Esophagus muscularis mucosa (tissue), 3 donors: ENCODE measurements around the gene NBPF11.
"Not testable (repeated sequence)": the region's sequence is repeated elsewhere in the genome, so short reads cannot be mapped to it uniquely, and the experiment has no call there.

ENCODE experiments used
- POLR2A ChIP-seq: fragments of 450-650 bp; IDR thresholded peaks from one replicate; pipeline ENCODE4 v1.6.1; 2017; ENCODE audit warnings: antibody characterized with exemption, moderate library complexity, mild to moderate bottlenecking, low read depth
- POLR2AphosphoS5 ChIP-seq, 2 donors: sonication (generic); formaldehyde crosslinking; IDR thresholded peaks; one replicate each; pipeline ENCODE4 v1.6.1; 2017; ENCODE audit warnings: antibody characterized with exemption in 2 of 2
- TF ChIP-seq, protein P1 (sequence below), 3 experiments: fragments of 200-600 bp in 2 of 3; fragments of 450-650 bp in 1 of 3; sonication (generic) in 2 of 3; IDR thresholded peaks; one replicate each; pipeline ENCODE4 v1.5.1; 2017 to 2019; ENCODE audit warnings: antibody characterized with exemption in 3 of 3, mild to moderate bottlenecking in 2 of 3, moderate library complexity in 1 of 3

DNA sequence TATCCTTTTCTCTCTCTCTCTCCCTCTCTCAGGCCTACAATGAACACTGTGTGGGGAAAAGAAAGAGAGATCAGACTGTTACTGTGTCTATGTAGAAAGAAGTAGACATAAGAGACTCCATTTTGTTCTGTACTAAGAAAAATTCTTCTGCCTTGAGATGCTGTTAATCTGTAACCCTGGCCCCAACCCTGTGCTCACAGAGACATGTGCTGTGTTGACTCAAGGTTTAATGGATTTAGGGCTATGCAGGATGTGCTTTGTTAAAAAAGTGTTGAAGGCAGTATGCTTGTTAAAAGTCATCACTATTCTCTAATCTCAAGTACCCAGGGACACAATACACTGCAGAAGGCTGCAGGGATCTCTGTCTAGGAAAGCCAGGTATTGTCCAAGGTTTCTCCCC lies 36.7 kb upstream of the NBPF11 start:
- TF ChIP-seq, protein P1, sequence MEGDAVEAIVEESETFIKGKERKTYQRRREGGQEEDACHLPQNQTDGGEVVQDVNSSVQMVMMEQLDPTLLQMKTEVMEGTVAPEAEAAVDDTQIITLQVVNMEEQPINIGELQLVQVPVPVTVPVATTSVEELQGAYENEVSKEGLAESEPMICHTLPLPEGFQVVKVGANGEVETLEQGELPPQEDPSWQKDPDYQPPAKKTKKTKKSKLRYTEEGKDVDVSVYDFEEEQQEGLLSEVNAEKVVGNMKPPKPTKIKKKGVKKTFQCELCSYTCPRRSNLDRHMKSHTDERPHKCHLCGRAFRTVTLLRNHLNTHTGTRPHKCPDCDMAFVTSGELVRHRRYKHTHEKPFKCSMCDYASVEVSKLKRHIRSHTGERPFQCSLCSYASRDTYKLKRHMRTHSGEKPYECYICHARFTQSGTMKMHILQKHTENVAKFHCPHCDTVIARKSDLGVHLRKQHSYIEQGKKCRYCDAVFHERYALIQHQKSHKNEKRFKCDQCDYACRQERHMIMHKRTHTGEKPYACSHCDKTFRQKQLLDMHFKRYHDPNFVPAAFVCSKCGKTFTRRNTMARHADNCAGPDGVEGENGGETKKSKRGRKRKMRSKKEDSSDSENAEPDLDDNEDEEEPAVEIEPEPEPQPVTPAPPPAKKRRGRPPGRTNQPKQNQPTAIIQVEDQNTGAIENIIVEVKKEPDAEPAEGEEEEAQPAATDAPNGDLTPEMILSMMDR (IDR thresholded peaks at IDR 0.05), result not testable (repeated sequence)
- TF ChIP-seq POLR2A; POLR2AphosphoS5 (IDR thresholded peaks at IDR 0.05): not testable (repeated sequence)
